CD14-positive monocyte (primary cell): Measurements from ENCODE around the gene SOCS1. TPM values are rescaled to one million over a fixed set of nuclear protein-coding genes. Genes with fewer than 3 reads are reported as not detected.
A peak's percentile ranks its signal among the peaks of the same experiment; 100 is the strongest.

Source experiments
- DNase-seq, 3 donors: peaks; one replicate each; pipeline ENCODE4 v3.0.0-alpha.2; 2011 to 2022
- H2AFZ ChIP-seq: 2 replicates; pipeline ENCODE4 v1.6.0; 2012; ENCODE audit warnings: mild to moderate bottlenecking, low read depth, low read length, inconsistent platforms; ENCODE audit not compliant: insufficient read depth, poor library complexity, severe bottlenecking
- H3K27ac ChIP-seq, 2 donors: 1 replicate in 1 of 2; 2 replicates in 1 of 2; pipeline ENCODE4 v1.5.1; 2012 to 2013; ENCODE audit warnings: low read length in 2 of 2, control low read depth in 1 of 2, inconsistent platforms in 1 of 2, low read depth in 1 of 2, mild to moderate bottlenecking in 1 of 2
- H3K27me3 ChIP-seq, 2 donors: one replicate each; pipeline versions ENCODE4 v1.6.0 to v1.6.1; 2011 to 2013; ENCODE audit warnings: low read length in 2 of 2; ENCODE audit not compliant: control insufficient read depth in 2 of 2, insufficient read depth in 2 of 2
- H3K36me3 ChIP-seq, 2 donors: replicated peaks in 1 of 2; 1 replicate in 1 of 2; 2 replicates in 1 of 2; pipeline versions ENCODE4 v1.5.1 to v1.6.1; 2012 to 2013; ENCODE audit warnings: low read length in 2 of 2, control low read depth in 1 of 2, inconsistent platforms in 1 of 2, mild to moderate bottlenecking in 1 of 2; ENCODE audit not compliant: insufficient read depth in 2 of 2, control insufficient read depth in 1 of 2
- H3K4me1 ChIP-seq, 2 donors: 1 replicate in 1 of 2; 2 replicates in 1 of 2; pipeline versions ENCODE4 v1.5.1 to v1.6.1; 2012 to 2013; ENCODE audit warnings: low read length in 2 of 2, control low read depth in 1 of 2, inconsistent platforms in 1 of 2, mild to moderate bottlenecking in 1 of 2, moderate library complexity in 1 of 2; ENCODE audit not compliant: insufficient read depth in 2 of 2, control insufficient read depth in 1 of 2
- H3K4me2 ChIP-seq: replicated peaks from 2 replicates; pipeline ENCODE3; 2012; ENCODE audit warnings: low read length, moderate library complexity, mild to moderate bottlenecking; ENCODE audit not compliant: poor library complexity, severe bottlenecking; ENCODE audit errors: extremely low read depth
- H3K4me3 ChIP-seq, 3 experiments: fragments of 200-600 bp in 1 of 3; sonication (generic) in 1 of 3; replicated peaks in 1 of 3; 1 replicate in 2 of 3; 2 replicates in 1 of 3; pipeline ENCODE4 v1.5.1; 2011 to 2013; ENCODE audit warnings: low read length in 3 of 3, mild to moderate bottlenecking in 3 of 3, control low read depth in 2 of 3, low read depth in 2 of 3, inconsistent platforms in 1 of 3, moderate library complexity in 1 of 3
- H3K79me2 ChIP-seq: 2 replicates; pipeline ENCODE4 v1.6.0; 2012; ENCODE audit warnings: mild to moderate bottlenecking, control low read depth, inconsistent platforms, low read length, moderate library complexity; ENCODE audit not compliant: insufficient read depth
- H3K9ac ChIP-seq: 2 replicates; pipeline ENCODE4 v1.6.0; 2017; ENCODE audit warnings: low read length, mild to moderate bottlenecking; ENCODE audit not compliant: insufficient read depth, poor library complexity, severe bottlenecking
- H3K9me3 ChIP-seq, 2 donors: replicated peaks in 1 of 2; 1 replicate in 1 of 2; 2 replicates in 1 of 2; pipeline versions ENCODE4 v1.5.1 to v1.6.1; 2012 to 2013; ENCODE audit warnings: low read length in 2 of 2, control low read depth in 1 of 2; ENCODE audit not compliant: control insufficient read depth in 1 of 2, insufficient read depth in 1 of 2
- H4K20me1 ChIP-seq: 2 replicates; pipeline ENCODE4 v1.6.0; 2012; ENCODE audit warnings: mild to moderate bottlenecking, low read length, control low read depth, moderate library complexity; ENCODE audit not compliant: insufficient read depth
- H3K27ac Mint-ChIP-seq, 7 donors: one replicate each; pipeline ENCODE4 v1.8.0; 2020; ENCODE audit warnings: mild to moderate bottlenecking in 7 of 7, mixed read lengths in 7 of 7, moderate library complexity in 6 of 7, inconsistent platforms in 2 of 7
- H3K27me3 Mint-ChIP-seq, 3 donors: one replicate each; pipeline ENCODE4 v1.8.0; 2021 to 2022; ENCODE audit warnings: low read depth in 3 of 3, mild to moderate bottlenecking in 3 of 3, mixed read lengths in 3 of 3, moderate library complexity in 3 of 3, inconsistent platforms in 1 of 3
- H3K36me3 Mint-ChIP-seq, 2 donors: one replicate each; pipeline ENCODE4 v1.8.0; 2020; ENCODE audit warnings: mixed read lengths in 2 of 2, inconsistent platforms in 1 of 2, mild to moderate bottlenecking in 1 of 2
- H3K4me1 Mint-ChIP-seq: one replicate; pipeline ENCODE4 v1.8.0; 2020; ENCODE audit warnings: mild to moderate bottlenecking, mixed read lengths
- H3K4me3 Mint-ChIP-seq, 2 donors: one replicate each; pipeline ENCODE4 v1.8.0; 2020; ENCODE audit warnings: mild to moderate bottlenecking in 2 of 2, mixed read lengths in 2 of 2, moderate library complexity in 1 of 2
- H3K9me3 Mint-ChIP-seq, 7 donors: one replicate each; pipeline ENCODE4 v1.8.0; 2020 to 2022; ENCODE audit warnings: mixed read lengths in 7 of 7, mild to moderate bottlenecking in 6 of 7, moderate library complexity in 6 of 7, inconsistent platforms in 2 of 7
- WGBS: methylation state at CpG from one replicate; pipeline ENCODE4 v1.1.5; 2013; ENCODE audit warnings: missing lambda C conversion rate; ENCODE audit not compliant: insufficient coverage; 5-methylcytosine and 5-hydroxymethylcytosine counted together
- intact Hi-C, 2 donors: fragments of 100-400 bp; cut with micrococcal nuclease; formaldehyde crosslinking; loops; one replicate each; pipeline versions ENCODE4 v1.15.0 to v1.15.1; 2023
- polyA plus RNA-seq, 3 donors: library from polyadenylated mRNA; depleted of rRNA in 1 of 3; unstranded in 2 of 3; stranded (reverse) in 1 of 3; fragments of 300-500 nt in 2 of 3; fragments of >200 nt in 1 of 3; fragmentation: Illumina TruSeq in 2 of 3; gene quantifications; 1 replicate in 2 of 3; 2 replicates in 1 of 3; pipeline ENCODE4 v1.2.3, GENCODE V29; 2012 to 2021
- TF ChIP-seq, protein P1 (sequence below): fragments of 200-600 bp; IDR thresholded peaks from one replicate; pipeline ENCODE4 v1.8.0; 2022; ENCODE audit warnings: antibody characterized with exemption, mild to moderate bottlenecking

Gene SOCS1
- polyA plus RNA-seq, 3 donors: 0.13 to 2.3 (median 0.35) TPM

DNA sequence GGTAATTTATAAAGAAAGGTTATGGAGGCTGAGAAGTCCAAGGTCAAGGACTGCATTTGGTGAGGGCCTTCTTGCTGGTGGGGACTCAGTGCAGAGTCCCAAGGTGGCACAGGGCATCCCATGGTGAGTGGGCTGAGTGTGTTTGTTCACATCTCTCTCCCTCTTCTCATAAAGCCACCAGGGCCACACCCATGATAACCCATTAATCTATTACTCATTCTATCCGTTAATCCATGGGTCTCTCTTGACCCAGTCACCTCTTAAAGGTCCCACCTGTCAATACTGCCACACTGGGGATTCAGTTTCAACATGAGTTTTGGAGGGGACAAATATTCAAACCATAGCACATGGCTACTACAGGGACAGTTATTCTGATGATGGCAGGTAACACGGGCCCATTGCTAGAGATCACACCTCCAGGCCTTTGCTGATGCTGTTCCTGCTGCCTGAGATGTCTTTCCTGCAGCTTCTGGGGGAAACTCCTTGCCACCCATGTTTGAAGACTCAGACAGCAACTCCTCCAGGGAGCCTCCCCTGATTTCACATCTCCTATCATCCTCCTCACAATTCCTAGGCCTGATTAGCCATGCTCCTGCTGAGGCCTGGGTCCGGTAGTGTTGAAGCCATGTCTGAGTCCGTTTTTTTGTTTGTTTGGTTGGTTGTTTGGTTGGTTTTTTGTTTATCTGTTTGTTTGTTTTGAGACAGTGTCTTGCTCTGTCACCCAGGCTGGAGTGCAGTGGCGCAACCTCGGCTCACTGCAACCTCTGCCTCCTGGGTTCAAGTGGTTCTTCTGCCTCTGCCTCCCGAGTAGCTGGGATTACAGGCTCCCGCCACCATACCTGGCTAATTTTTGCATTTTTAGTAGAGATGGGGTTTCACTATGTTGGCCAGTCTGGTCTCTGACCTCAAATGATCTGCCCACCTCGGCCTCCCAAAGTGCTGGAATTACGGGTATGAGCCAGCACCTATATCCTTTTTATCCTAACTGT, 16.1 kb downstream of the SOCS1 start:
- Histone ChIP-seq H3K4me3 (no peak overlapping the region), H3K36me3 (no peaks in the 10 kb centered on the region)
- WGBS: 84% methylated on average over 4 of the region's 10 CpGs

More for the DNA sequence above, 16.1 kb downstream of the SOCS1 start:
- TF ChIP-seq, protein P1, sequence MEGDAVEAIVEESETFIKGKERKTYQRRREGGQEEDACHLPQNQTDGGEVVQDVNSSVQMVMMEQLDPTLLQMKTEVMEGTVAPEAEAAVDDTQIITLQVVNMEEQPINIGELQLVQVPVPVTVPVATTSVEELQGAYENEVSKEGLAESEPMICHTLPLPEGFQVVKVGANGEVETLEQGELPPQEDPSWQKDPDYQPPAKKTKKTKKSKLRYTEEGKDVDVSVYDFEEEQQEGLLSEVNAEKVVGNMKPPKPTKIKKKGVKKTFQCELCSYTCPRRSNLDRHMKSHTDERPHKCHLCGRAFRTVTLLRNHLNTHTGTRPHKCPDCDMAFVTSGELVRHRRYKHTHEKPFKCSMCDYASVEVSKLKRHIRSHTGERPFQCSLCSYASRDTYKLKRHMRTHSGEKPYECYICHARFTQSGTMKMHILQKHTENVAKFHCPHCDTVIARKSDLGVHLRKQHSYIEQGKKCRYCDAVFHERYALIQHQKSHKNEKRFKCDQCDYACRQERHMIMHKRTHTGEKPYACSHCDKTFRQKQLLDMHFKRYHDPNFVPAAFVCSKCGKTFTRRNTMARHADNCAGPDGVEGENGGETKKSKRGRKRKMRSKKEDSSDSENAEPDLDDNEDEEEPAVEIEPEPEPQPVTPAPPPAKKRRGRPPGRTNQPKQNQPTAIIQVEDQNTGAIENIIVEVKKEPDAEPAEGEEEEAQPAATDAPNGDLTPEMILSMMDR: no peak
- H3K27me3 ChIP-seq: no peaks in the 10 kb centered on the region
- intact Hi-C loops: no loop called here
- no peak for DNase-seq
- H3K9ac ChIP-seq: no peak overlapping the region
- no peak overlapping the region for H3K4me2 ChIP-seq
- H2AFZ ChIP-seq: no peak overlapping the region
- Mint-ChIP-seq H3K9me3 (no peaks in the 10 kb centered on the region), H3K27me3 (peaks cover 2 to 7% (median 6%) of the 10 kb centered on the region in 3 donors), H3K27ac (peak overlapping the region in 2 of 7 donors; percentile 44 to 59), H3K4me1 (peaks cover 23% of the 10 kb centered on the region), H3K36me3 (no peaks in the 10 kb centered on the region), H3K4me3 (no peak overlapping the region)
- H3K27ac ChIP-seq: no peak overlapping the region
- no peaks in the 10 kb centered on the region for H4K20me1 ChIP-seq
- H3K79me2 ChIP-seq: no peaks in the 10 kb centered on the region
- peaks cover 18 to 24% of the 10 kb centered on the region in 2 donors for H3K4me1 ChIP-seq
- H3K9me3 ChIP-seq: no peaks in the 10 kb centered on the region
